GM21526 (cell line): ENCODE data around the gene TNS3.
"Not testable (repeated sequence)": the region's sequence is repeated elsewhere in the genome, so short reads cannot be mapped to it uniquely, and the experiment has no call there.

Experiments
- ATAC-seq: cut with Tn5 transposase; IDR thresholded peaks from one replicate; pipeline ENCODE4 v1.9.1; 2021; ENCODE audit warnings: moderate library complexity; ENCODE audit not compliant: unreplicated experiment, low FRiP score

TNS3 gene

DNA sequence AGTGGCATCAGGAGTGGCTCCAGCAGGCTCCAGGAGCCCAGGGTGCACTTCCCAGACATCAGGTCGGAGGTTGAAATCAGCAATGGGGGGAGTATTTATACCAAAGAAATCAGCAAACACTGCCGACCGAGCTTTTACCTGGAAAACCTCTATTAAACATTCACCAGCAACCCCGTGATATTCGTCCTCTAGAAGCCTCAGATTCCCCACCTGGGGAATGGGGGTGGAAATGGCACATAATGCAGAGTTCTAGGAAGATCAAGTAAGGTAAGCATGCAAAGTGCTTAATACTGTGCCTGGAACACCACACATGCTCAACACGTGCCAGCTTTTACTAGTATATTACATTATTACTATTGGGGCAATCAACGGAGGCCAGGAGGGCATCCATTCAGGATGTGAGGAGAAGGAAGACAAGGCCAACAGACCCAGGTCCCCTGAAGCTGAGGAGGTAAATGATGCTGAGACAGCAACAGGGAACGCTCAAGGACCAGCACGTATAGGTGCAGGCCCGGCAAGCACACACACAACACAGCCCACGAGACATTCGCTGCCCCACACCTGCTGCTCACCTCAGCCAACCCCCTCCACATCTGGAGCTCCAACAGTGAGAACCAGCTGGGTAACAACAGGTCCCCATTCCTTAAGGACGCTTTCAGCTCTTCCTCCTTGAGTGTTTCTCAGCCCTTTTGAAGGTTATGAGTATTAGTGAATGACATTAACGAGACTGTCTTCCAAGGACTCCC lies 125.5 kb downstream of the TNS3 start:
- no peak for ATAC-seq

DNA sequence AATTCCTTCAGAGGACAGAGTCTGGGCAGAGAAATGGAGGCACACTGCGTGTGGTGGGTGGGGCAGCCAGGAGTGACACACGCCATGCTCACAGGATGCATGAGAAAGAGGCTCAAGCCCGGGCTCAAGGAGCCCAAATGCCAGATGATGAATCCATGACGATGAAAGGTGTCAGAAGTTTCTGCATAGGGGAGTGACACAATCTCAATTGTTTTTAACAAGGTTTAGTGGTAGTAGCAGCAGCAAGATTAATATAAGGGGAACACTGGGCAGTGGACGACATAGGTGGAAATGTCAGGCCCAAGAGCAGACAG lies 126.1 kb downstream of the TNS3 start:
- no peak for ATAC-seq

DNA sequence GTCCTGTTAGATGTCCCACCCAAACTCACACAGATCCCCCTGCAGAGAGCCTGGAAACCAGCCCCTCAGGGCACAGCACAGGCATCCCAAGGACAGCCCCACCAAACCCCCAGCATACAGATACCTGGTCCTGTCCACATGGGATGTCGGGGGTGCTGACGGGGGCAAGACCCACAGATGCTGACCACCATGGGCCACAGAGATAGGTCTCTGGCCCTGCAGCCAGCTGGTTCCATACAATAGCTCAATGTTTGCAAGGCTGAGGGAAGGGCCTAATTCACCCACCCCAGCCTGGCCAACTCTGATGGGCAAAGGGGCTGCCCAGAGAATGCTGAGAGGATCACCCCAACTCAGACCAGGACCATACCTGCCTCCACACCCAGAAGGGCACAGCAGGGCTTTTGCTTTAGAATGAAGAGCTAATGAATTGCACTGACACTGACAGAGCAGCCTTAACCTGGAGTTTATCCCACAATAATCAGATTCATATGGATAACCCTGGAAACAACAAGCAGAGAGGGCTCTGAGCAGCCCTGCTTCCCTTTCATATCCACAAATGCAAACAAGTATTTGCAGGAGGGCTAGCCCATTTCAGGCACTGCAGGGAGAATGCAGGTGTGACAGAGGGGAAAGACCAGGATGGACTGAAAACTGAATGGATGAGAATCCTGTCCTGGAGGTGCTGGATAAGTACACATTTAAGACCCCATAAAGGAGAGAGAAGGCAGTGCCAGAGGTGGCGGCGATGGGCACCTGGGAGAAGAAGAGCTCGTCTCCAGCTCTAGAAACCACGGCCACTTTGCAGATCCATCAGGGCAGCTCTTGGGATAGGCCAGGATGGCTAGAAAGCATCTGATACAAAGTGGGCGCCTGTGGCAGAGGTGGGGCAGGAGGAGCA lies 126.7 kb downstream of the TNS3 start:
- ATAC-seq = no peak

DNA sequence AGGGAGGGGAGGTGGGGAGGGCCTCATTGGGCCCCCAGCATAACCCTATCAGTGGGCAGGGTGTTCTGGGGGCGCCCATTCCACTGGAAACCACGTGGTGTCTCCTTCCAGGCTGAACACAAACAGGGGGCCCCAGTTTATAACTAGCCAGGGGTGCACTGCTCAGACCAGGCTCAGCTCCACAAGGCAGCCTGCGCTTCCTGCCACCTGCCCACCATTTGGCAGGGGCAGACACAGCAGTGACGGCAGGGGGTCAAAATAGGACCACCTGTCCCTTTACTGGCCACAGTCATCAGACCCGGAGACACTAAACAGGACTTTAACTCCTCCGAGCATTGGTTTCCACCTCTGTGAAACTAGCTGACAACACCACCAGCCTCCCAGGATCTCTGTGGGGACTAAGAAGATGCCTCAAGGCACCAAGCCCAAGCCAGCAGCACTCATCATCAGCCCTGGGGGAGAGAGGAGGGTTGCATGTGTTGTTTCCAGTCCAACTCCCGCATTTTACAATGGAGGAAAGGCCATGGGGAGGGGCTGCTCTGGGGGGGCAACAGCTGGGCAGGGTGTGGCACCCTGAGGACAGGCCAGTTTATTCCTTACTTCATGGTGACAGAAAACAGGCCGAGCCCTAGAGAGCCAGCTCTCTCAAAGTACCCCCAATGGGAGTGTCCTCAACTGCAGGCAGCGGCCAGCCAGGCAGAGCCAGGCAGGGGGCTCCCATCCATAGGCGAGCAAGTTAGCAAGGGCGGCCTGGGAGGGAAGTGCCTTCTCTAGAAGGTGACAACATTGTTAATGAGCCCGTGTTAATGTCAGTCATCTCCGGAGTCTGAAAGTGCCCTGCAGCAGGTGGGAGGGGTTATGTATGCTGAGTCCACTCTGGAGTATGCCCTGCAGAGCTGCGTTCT lies 127.6 kb downstream of the TNS3 start:
- no peak for ATAC-seq

DNA sequence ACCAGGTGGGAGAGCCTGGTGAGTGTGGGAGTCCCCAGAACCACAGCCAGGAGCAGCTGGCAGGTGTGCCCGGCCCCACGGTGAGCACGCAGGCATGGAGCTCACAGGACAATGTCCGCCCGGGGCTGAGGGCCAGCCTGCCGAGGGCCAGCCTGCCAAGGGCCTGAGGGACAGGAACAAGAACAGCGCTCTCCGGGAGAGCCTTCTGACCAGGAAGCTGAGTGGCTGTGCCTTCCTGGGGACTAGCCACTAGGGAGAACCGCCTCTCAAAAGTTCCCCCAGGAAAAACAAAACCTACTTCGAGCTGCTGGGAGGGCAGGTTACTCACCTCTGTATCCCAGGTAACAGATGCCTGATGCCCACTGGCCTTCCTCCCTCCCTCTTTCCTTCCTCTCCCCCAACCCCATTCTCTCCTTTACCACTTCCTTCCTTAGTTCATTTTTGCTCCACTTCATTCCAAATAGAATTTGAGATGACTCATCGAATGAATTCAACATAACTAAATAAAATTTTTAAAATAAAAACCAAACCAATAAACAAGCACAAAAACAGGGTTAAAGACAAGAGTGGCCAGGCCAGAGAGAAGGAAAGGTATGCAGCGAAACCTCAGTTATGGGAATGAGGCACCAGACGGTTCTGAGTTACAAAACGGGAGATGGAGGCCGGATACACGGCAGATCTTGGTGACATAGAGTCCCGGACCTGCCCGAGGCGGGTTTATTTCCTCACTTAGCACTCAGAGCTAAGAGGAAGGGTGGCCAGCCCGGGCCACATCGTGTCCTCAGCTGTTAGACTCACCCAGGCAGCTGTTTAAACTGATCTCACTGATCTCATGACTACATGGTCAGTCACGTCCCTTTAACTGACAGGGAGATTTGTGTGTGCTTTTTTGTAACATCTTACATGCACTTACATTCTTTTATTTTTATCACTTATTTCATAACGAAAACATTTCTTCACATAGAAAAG lies 128.5 kb downstream of the TNS3 start:
- ATAC-seq = no peak

DNA sequence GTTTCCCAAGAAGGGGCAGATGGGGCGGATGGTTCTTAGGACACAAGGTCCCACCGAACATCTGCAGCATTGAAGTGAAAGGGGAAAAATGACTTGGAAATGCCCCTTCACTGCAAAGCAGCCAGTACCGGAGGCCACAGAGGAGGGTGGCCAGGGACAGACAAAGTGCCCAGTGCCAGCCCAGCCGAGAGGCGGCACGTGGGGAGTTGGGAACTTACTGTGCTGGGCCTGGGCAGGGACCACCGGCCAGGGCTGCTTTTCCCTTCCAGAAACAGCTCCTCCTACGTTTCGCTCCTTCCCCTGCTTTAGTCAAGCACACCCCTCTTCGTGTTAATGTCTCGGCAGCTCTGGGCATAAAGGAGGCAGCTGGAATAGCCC lies 129.2 kb downstream of the TNS3 start:
- no peak for ATAC-seq

DNA sequence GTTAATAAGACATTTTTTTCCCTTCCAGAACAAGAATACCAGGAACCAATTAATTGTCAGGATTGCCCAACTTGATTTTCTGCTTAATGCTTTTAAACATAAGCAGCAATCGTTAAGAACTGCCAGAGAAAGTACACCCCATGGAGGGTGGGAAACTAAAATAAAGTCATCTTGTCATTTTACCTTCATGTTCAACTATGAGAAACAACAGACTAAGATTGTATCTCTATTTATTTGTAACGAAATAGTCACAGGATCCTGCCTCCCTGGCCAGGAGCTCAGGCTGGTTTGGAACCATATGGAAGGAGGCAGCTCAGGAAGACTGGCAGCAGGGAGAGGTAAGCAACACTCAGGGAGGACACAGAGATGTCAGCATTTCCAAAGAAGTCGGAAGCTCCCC lies 129.6 kb downstream of the TNS3 start:
- no peak for ATAC-seq

DNA sequence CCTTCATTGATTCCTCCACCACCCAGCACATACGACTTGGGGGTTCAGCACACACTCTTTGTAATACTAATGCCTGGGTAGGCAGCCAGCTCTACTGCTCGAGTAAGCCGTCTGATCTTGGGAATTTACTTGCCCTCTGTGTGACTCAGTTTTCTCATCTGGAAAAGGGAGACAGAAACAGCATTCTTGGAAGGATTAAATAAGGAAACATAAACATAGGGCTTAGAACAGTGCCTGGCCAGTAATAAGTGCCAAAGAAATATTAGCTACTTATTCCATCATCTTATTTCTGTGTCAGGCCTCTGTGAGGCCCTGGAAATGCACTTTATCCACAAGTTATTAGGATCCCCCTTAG lies 130.1 kb downstream of the TNS3 start:
- no peak for ATAC-seq

DNA sequence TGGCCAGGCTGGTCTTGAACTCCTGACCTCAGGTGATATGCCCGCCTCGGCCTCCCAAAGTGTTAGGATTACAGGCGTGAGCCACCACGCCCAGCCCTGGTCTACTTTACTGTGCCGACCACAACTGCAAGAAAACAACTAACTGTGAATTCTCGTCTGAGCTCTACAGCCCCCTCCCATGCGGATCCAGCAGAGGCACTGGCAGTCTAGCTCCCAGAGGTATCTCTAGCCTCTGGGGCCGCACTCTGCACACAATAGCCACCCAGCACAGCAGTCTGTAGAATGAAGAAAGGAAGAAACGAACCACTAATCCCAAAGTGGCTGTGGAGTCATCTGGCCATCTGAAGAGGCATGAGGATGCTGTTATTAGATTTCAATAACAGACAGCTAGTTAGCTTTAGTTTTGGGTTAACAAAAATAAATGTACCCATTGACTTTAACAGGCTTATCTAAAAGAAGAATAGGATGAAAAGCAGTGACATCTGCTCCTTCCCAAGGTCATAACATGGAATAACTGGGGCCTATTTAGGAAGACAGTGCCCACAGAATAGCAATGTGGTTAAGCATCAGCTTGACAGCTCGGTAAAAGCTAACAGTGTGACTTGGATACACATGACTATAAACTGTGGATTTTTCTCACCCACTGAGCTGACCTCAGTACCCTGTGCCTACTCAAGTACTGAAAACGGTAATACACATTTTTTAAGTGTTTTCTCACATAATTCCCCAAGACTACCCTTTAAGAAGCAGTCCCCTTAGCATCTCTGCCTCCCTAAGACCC lies 131.9 kb downstream of the TNS3 start:
- ATAC-seq = no peak

DNA sequence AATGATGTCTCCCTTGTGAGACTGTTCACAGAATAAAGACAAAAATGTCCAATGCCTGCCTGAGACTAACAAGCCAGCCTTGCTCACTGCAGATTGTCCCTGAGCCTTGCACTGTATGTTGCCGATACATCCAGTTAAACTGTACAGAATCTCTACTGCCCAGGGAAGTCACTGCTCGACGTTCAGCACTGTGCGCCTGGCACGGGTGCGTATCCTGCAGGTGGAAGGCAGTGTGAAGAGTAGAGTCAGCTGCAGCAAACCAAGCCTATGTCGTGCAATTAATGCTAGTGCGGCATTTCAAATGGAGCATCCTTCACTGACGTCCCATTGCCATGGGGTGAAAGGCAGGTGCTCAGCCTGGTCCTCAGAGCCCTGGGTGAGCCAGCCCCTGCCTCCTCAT lies 132.9 kb downstream of the TNS3 start:
- ATAC-seq = no peak

DNA sequence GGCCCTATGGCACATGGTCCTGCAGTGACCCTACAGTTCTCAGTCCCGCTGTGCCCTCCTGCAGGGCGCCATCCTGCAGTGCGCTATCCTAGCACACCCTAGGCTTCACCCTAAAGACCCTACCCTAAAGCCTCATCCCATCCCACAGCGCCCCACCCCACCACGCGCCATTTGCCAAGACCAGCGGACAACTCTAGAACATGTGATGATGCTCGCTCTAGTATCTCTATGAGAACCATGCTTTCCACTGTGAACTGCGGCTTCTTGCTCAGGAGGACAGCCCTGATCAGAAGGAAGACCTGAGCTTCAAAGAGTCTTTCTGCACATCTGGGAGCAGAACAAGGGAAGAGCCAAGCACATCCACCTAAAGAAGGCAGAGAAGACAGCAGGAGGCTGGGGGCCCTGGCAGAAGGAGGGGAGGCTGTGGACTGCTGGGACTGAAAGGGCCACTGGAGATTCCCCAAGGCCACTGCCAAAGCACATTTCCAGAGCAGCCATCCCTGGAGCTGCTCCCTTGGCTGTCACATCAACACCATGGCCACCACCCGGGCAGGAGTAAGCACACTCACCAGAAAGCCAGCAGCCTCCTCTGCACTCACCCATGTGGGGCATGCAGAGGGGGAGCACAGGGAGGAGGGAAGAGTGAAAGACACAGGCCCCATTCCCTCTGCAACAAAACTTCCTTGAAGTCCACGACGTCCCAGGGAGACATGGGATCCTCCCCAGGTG lies 134.1 kb downstream of the TNS3 start:
- no peak for ATAC-seq

DNA sequence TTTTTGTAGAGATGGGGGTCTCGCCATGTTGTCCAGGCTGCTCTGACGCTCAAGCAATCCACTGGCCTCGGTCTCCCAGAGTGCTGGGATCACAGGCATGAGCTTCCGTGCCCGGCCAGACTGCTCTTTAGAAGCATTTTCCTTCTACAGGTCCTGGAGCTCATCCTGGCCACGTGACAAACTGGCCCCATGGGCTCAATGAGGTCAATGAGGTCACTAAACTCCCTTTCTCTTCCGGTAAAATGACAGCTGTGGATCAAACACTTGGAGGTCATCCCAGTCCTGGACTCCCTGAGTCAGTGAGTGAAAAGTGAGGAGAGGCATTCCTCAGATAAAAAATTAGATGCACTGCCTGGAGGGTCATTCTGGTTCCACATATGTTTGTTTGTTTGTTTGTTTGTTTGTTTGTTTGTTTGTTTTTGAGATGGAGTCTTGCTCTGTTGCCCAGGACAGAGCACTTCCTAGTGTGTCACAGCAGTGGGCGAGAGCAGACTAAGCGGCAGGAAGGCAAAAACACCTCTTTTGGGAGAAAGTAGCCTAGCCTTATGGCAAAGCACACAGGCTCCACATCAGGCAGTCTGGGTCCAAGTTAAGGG lies 134.9 kb downstream of the TNS3 start:
- no peak for ATAC-seq

DNA sequence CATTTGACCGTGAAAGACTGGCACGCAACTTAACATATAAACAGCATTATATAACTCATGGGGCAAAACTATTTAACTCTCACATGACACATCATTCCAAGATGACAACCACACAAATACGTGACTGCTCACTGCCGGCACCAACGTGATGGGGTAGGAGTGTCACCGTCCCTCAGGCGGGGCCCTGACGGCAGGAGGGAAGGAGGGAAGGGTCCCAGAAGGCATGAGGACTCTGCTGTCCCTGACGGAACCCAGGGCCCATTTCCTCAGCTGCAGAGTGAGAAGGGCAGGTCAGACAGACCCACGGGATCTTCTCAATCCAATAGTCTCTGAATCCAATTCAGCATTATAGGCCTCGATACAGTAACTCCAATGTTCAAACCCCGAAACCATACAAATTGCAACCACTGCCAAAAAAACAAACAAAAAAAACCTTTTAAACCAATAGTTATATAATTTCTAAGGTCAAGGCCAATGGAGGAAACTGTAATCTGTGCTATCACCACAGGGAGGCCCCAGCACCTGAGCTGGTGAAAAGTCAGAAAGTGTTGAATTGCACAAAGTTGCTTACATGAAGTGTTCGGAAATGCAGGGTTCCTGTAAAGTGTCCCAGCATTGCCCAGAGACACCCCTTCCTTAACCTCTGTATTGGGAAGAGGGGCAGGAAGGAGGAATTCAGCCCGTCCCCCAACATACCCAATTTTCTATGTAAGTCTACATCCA lies 137.4 kb downstream of the TNS3 start:
- no peak for ATAC-seq

DNA sequence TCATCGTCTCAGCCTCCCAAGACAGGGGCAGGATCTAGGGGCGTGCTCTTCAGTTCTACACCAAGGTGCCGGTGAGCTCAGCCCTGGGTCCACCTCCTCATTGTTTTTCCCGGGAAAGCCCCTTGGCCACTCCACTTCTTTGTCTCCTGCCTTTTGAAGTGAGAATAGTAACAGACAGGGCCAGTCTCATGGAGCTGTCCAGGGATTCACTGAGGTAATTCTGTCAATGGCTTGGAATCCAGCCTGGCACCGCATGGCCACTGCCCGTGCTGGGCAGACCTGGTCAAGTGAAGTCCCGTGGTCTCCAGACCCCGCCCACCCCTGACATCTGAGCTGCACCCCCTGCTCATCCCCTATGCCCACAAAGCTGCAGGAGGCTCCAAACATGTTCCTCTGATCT lies 138.9 kb downstream of the TNS3 start:
- no peak for ATAC-seq

DNA sequence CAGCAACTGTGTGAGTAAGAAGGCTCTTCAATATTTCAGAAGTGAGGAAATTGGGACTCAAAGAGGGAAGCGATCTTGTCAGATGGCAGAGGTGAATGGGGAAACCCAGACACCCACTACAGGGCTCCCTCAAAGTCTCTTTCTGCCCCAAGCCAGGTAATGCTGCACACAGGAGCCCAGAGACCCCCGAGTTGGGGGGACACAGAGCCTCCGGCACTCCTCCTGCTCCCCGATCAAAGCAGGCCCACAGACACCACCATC lies 139.4 kb downstream of the TNS3 start:
- no peak for ATAC-seq

DNA sequence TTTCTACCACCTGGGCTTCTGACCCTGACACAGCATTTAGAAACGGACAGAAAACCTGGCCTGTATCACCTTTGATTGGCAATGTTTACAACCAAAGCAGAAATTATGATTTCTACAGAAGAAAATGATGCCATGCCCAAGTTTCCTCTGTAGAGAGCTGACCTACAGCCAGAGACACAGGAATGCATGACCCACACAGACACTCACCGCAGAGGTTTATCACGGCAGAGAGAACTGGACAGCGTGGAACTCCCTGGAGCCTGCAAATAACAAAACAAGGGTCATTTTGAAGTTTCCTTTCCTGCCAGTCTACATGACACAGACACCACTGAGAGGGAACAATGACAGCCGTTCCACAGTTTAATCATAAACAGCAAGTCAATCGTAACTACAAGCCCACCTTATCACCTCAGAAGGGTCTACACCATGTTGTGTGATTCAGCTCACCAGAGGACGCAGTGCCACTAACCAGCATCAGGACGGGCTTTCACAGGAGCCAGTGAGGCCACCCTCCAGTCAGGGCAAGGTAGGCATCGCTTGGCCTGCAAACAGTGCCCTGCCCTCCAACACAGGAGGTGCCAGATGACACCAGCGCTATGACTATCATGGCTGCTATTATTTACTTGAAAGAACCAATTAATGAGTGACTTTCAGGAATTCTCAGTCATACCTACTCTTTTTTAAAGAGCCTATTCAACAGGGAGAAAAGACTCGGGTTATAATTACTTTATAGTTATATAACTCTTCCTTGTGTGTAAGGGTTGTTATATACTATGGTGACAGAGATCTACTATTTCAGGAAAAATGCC lies 139.9 kb downstream of the TNS3 start:
- no peak for ATAC-seq

DNA sequence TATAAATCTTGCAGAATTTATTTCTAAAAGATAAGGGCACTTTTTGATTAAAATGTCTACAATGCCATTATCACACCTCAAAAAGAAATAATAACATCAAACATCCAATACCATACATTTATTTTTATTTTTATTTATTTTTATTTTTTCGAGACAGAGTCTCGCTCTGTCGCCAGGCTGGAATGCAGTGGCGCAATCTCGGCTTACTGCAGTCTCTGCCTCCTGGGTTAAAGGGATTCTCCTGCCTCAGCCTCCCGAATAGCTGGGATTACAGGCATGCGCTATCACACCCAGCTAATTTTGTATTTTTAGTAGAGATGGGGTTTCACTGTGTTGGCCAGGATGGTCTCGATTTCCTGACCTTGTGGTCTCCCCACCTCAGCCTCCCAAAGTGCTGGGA lies 140.9 kb downstream of the TNS3 start:
- not testable (repeated sequence) for ATAC-seq
